Measurements from ENCODE around the gene RAP2C.

GRCh38 chrX:132227383-132228112 is 8.3 kb upstream of the RAP2C start:
- TF ChIP-seq CTCF (conservative IDR thresholded peaks at IDR 0.05) (no peak), EZH2 (IDR thresholded peaks at IDR 0.05; ENCODE audit: low read depth) (no peak)
